Ramos (cell line): Measurements from ENCODE around the gene ZNF827.

Source experiments
- in situ Hi-C: fragments of 300-500 bp; cut with MboI; formaldehyde crosslinking; loops from one replicate; pipeline ENCODE4 v1.14.3; 2022; ENCODE audit warnings: low sequenced_read_pairs; ENCODE audit not compliant: unreplicated experiment

The ZNF827 gene

GRCh38 chr4:145935253-145936141 lies 3.1 kb downstream of the ZNF827 start:
- in situ Hi-C loops, result no loop called here

- in situ Hi-C loops, result no loop called here
These were observed 4.1 kb downstream of the ZNF827 start for GRCh38 chr4:145934434-145935047.

DNA sequence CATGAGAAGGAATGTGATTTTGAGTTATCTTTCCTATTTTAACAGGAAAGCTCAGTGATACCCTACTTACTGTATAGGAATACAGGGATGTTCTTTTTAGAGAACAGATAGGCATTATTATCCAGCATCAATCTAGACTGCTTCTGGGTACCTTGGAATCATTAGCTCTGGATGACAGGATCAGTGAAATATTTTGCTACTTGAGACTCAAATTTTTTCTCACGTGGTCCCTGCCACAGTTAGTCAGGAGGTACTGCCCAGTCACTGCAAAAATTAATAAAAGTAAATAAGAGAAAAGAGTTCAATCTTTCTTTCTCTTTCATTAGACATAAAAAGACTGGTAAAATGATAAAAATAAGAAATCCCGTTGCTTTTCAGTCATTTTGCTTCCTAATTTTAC lies 5.5 kb downstream of the ZNF827 start:
- in situ Hi-C loops, result no loop called here

GRCh38 chr4:145931403-145931802 lies 7.2 kb downstream of the ZNF827 start:
- in situ Hi-C loops, result no loop called here

DNA sequence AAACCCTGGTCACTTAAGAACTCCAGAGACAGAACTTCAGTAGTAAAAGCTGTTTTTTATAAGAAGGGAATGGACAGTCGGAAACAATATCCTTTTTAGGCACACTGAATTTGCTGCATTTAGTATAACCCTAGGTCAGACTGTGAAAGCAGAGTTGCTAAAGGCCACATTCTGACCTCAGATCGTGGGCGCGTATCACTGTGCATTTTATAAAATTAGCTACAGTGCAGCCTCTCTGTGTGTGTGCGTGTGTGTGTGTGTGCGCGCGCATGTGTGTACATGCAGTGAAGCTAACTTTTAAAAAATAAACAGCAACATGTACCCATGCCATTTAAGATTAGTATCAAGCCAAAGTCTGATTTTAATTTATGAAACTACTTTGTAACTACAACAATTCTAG lies 8.0 kb downstream of the ZNF827 start:
- in situ Hi-C loops, result no loop called here

- in situ Hi-C loops, result no loop called here
These were observed 9.0 kb downstream of the ZNF827 start for GRCh38 chr4:145929415-145930178.

DNA sequence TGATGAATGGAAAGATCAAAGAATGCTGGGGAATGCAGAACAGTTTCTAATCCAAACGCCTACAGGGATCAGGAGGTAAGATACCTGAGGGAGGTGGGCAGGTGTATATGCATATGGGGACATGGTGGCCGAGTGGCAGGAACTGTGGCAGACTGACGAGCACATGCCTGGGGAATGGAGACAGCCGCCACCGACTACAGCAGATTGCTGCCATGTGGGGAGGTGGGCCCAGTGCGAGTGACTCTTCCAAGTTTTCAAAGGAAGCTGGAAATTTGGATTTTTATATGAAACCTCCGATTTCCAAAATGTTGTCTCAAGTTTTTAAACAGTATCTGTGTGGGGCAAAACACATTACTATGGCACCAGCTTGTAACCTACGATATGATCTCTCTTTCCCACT lies 9.9 kb downstream of the ZNF827 start:
- in situ Hi-C loops, result no loop called here

GRCh38 chr4:145927030-145927429 lies 11.6 kb downstream of the ZNF827 start:
- in situ Hi-C loops, result no loop called here

GRCh38 chr4:145921231-145921630 lies 17.4 kb downstream of the ZNF827 start:
- in situ Hi-C loops, result no loop called here

GRCh38 chr4:145920205-145920604 lies 18.4 kb downstream of the ZNF827 start:
- in situ Hi-C loops, result no loop called here

DNA sequence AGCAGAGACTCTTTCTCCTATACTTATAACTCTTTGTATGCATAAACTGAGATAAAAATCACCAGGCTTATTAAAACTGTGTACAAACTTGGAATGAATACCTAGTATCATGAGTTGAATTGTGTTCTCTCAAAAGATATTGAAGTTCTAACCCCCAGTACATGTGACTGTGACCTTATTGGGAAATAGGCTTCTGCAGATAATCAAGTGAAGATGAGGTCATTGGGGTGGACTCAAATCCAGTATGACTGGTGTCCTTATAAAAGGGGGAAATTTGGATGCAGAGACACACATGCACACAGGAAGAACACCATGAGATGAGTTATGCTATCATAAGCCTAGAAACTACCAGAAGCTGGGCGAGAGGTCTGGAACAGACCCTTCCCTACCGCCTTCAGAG lies 26.2 kb downstream of the ZNF827 start:
- in situ Hi-C loops, result no loop called here

DNA sequence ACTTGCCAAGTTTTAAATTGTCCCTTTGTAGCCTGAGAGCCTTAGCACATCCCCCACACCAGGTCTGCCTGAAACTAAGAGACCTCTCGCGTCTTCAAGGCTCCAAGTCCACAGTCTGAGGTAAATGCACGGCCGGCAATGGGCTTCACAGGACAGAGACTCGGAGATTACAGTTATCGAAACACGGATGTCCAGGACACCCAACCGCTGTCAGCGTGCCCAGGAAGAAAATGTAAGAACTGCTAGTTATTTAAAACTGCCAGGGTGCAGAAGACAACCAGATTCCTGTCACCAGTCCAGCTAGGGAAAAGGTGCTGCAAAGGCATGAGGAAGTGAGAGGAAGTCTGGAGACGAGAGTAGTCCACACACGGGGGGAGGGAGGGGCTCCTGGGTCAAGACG lies 28.9 kb downstream of the ZNF827 start:
- in situ Hi-C loops, result no loop called here

GRCh38 chr4:145909281-145909715 lies 29.3 kb downstream of the ZNF827 start:
- in situ Hi-C loops, result no loop called here

GRCh38 chr4:145907812-145908211 lies 30.8 kb downstream of the ZNF827 start:
- in situ Hi-C loops, result no loop called here

- in situ Hi-C loops, result no loop called here
These were observed 31.2 kb downstream of the ZNF827 start for GRCh38 chr4:145907390-145907789.

DNA sequence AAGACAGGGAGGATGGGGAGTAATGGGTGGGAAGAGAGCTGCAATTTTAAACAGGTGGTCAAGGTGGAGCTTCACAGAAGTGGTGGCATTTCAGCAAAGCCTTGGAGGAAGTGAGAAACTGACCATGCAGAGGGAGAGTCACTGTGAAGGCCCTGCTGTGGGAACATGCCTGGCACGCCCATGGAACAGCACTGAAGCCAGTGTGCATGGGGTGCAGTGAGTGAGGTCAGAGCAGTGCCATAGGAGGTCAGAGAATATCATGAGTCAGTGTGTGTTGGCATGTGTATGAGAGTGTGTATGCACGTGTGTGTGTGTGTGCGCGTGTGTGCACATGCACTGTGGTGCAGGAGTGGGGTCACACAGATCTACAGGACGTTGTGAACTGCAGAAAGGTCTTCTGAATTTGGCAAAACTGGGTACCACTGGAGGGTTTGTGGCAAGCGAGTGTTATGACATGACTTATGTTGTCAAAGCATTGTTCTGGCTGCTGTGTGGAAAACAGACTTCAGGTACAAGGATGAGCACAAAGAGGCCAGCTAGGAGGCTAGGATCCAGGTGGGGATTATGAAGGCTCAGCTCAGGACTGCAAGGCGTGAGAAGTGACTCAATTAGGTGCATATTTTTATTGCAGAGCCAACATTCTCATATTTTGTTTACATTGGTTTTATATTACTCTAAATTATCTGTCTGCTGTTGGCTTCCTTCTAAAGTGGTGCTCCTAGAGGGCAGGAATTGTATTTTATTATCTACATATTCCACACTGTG lies 34.0 kb downstream of the ZNF827 start:
- in situ Hi-C loops, result no loop called here

- in situ Hi-C loops, result no loop called here
These were observed 36.1 kb downstream of the ZNF827 start for GRCh38 chr4:145902522-145902921.

DNA sequence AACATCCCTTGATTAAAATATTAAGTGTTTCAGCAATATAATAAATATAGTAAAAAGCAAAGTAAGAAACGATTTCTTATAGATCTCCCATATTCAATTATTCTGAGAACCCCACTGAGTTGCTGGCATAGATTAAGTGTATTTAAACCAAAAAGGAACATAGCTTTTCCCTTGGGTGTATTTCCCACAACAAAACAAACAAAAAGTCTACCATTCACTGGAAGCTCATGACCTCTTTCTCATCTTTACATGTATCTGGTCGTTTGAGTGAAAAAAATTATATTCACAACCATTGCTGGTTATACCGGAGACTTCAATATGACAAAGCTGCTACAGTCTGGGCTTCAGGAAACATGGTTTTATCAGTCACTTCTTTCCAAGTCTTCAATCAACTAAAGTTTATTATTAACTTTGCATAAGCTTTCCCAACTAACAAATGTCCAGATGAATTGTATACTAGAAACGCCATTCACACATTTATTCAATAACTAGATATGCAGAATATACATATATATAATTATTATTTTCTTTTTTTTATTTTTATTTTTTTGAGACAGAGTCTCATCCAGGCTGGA lies 38.6 kb downstream of the ZNF827 start:
- in situ Hi-C loops, result no loop called here

- in situ Hi-C loops, result no loop called here
These were observed 39.6 kb downstream of the ZNF827 start for GRCh38 chr4:145898926-145899531.

- in situ Hi-C loops, result no loop called here
These were observed 40.2 kb downstream of the ZNF827 start for GRCh38 chr4:145898466-145898865.
